GM19240 (cell line): ENCODE measurements around the gene SSU72.
"Not testable (repeated sequence)": the region's sequence is repeated elsewhere in the genome, so short reads cannot be mapped to it uniquely, and the experiment has no call there.

Source experiments
- DNase-seq: peaks from one replicate; pipeline ENCODE4 v3.0.0; 2011; ENCODE audit warnings: low spot score; ENCODE audit not compliant: insufficient read length

Gene SSU72

GRCh38 chr1:1596493-1597274, 22.0 kb upstream of the SSU72 start:
- DNase-seq, result no peak

- DNase-seq, result not testable (repeated sequence)
These were observed 20.7 kb upstream of the SSU72 start for GRCh38 chr1:1595341-1595740.

- no peak for DNase-seq
These were observed 20.1 kb upstream of the SSU72 start for GRCh38 chr1:1594602-1595260.

DNA sequence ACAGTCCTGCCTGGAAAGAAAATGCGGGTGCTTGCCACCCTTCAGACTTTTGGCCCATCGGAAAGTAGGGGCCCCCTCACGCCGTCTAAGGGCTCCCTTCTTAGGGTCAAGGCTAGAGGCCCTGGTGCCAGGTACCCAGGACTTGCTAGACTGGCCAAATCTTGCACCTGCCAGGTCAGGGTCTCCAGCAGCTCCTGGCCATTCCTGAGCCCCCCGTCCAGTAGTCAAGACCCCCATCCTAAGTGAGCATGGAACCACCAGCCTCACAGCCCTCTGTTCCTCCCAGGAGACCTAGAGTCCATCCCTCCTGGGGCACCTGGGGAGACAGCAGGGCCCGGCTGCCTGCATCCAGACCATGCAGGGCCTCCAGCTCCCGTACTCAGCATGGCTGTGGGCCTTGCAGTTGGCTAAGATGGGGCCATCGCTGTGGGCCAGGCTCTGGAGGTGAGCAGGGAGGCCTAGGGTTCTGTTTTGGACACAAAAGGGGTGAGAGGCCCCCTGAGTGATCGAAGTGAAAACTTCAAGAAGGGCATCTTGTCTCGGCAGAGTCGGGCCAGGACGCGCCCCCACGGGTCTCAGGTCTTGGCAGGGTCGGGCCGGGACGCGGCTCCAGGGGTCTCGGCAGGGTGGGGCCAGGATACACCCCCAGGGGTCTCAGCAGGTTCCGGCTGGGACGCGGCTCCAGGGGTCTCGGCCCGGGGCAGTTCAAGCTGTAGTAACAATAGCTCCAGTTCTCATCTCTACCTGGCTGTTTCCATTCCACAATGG, 19.4 kb upstream of the SSU72 start:
- no peak for DNase-seq

GRCh38 chr1:1591452-1591851, 16.8 kb upstream of the SSU72 start:
- DNase-seq, result no peak

DNA sequence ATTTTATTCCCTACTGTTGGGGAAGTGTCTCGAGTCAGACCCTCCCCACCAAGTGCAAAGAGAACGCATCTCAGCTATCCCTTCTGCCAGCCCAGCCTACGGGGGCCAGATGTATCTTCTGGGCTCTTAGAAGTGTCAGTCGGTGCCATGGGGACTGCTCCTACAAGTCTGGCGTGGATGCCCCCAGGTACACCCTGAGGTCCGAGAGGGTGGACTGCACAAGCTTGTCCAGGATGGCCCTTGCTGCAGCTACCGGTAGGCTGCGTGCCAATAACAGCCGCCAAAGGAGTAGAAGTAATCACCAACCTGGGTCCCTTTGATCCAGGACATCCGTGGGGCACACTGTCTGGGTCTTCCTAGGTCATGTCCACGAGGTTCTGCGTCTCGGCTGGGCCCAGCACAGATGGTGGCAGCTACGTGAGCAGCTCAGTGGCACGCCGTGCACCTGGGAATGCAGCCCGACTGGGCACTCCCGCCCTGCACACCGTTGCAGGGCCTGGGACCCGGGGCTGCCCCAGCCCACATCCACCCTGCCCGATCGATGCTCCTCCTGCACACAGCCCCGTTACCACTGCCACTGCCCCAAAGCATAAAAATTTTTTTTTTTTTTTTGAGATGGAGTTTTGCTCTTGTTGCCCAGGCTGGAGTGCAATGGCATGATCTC, 8.8 kb upstream of the SSU72 start:
- DNase-seq, result no peak

GRCh38 chr1:1582585-1583346, 8.1 kb upstream of the SSU72 start:
- DNase-seq, result no peak

GRCh38 chr1:1578371-1578940, 3.8 kb upstream of the SSU72 start:
- no peak for DNase-seq

- DNase-seq, result no peak
These were observed 2.8 kb upstream of the SSU72 start for GRCh38 chr1:1577367-1578011.

- peak; percentile 72 for DNase-seq
These were observed 581 bp downstream of the SSU72 start for GRCh38 chr1:1573843-1574720.

GRCh38 chr1:1569341-1569740, 5.3 kb downstream of the SSU72 start:
- DNase-seq, result no peak

- DNase-seq, result no peak
These were observed 6.8 kb downstream of the SSU72 start for GRCh38 chr1:1567891-1568291.

GRCh38 chr1:1567152-1567875, 7.3 kb downstream of the SSU72 start:
- no peak for DNase-seq

GRCh38 chr1:1565340-1565739, 9.3 kb downstream of the SSU72 start:
- DNase-seq, result no peak

- no peak for DNase-seq
These were observed 10.4 kb downstream of the SSU72 start for GRCh38 chr1:1564268-1564667.

DNA sequence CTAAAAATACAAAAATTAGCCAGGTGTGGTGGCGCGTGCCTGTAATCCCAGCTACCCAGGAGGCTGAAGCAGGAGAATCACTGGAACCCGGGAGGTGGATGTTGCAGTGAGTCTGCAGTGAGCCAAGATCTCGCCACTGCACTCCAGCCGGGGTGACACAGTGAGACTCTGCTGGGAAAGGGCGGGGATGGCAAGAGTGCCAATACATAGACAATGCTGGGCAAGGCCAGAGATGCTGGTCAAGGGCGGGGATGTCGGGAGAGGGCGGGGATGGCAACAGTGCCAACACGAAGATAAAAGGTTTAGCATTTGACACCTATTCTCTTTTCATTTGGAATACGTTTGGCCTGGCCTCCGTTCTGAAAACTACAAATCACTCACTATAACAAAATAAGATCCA, 11.0 kb downstream of the SSU72 start:
- DNase-seq, result no peak

GRCh38 chr1:1562556-1563195, 12.0 kb downstream of the SSU72 start:
- DNase-seq, result no peak
